Karpas-422 (cell line): ENCODE results near the gene SNX14. TPM values are rescaled to one million over a fixed set of nuclear protein-coding genes. Genes with fewer than 3 reads are reported as not detected.
"Not testable (repeated sequence)": the region's sequence is repeated elsewhere in the genome, so short reads cannot be mapped to it uniquely, and the experiment has no call there.

Source experiments
- DNase-seq: peaks from one replicate; pipeline ENCODE4 v3.0.0-alpha.2; 2015
- H2AFZ ChIP-seq: fragments of 200-600 bp; sonication (generic); 2 replicates; pipeline ENCODE4 v1.6.1; 2014; ENCODE audit warnings: antibody characterized with exemption, low read length, mixed read lengths
- H3K27ac ChIP-seq: fragments of 200-600 bp; sonication (generic); 2 replicates; pipeline ENCODE4 v1.5.1; 2014; ENCODE audit warnings: mild to moderate bottlenecking, low read length, moderate library complexity
- H3K27me3 ChIP-seq: fragments of 200-600 bp; sonication (generic); 2 replicates; pipeline ENCODE4 v1.6.1; 2014; ENCODE audit warnings: low read length, mixed read lengths
- H3K36me3 ChIP-seq: fragments of 200-600 bp; sonication (generic); 2 replicates; pipeline ENCODE4 v1.6.1; 2014; ENCODE audit warnings: low read length, mixed read lengths; ENCODE audit not compliant: insufficient read depth
- H3K4me1 ChIP-seq: fragments of 200-600 bp; sonication (generic); 2 replicates; pipeline ENCODE4 v1.6.1; 2014; ENCODE audit warnings: mild to moderate bottlenecking, low read length, mixed read lengths
- H3K4me2 ChIP-seq: fragments of 200-600 bp; sonication (generic); 2 replicates; pipeline ENCODE4 v1.6.1; 2014; ENCODE audit warnings: low read length, low read depth, mild to moderate bottlenecking; ENCODE audit not compliant: poor library complexity, severe bottlenecking
- H3K4me3 ChIP-seq: fragments of 200-600 bp; sonication (generic); 2 replicates; pipeline ENCODE4 v1.5.1; 2014; ENCODE audit warnings: mild to moderate bottlenecking, antibody characterized with exemption, low read length, mixed read lengths
- H3K79me2 ChIP-seq: fragments of 200-600 bp; sonication (generic); 2 replicates; pipeline ENCODE4 v1.6.1; 2014; ENCODE audit warnings: mild to moderate bottlenecking, low read length, mixed read lengths
- H3K9ac ChIP-seq: fragments of 200-600 bp; sonication (generic); 2 replicates; pipeline ENCODE4 v1.6.0; 2014; ENCODE audit warnings: low read length
- H3K9me2 ChIP-seq: fragments of 200-600 bp; sonication (generic), shearing (Covaris generic); replicated peaks from 2 replicates; pipeline ENCODE4 v1.6.0; 2014; ENCODE audit warnings: mild to moderate bottlenecking, low read length, moderate library complexity; ENCODE audit not compliant: insufficient read depth
- H3K9me3 ChIP-seq: fragments of 300-700, 200-600 bp; sonication (generic); 2 replicates; pipeline ENCODE4 v1.6.1; 2014; ENCODE audit warnings: low read length, mixed read lengths
- H4K20me1 ChIP-seq: fragments of 200-600 bp; sonication (generic); 2 replicates; pipeline ENCODE4 v1.6.1; 2014; ENCODE audit warnings: mild to moderate bottlenecking, antibody characterized with exemption, low read length, low read depth; ENCODE audit not compliant: insufficient read depth
- total RNA-seq: library from RNA; depleted of rRNA; stranded (reverse); fragments of >200 nt; shearing (Covaris generic); gene quantifications from 2 replicates; pipeline ENCODE4 v1.2.3, GENCODE V29; 2014; ENCODE audit warnings: low replicate concordance

The SNX14 gene
- total RNA-seq, 1 experiment from 2014 or later, result 153 TPM

DNA sequence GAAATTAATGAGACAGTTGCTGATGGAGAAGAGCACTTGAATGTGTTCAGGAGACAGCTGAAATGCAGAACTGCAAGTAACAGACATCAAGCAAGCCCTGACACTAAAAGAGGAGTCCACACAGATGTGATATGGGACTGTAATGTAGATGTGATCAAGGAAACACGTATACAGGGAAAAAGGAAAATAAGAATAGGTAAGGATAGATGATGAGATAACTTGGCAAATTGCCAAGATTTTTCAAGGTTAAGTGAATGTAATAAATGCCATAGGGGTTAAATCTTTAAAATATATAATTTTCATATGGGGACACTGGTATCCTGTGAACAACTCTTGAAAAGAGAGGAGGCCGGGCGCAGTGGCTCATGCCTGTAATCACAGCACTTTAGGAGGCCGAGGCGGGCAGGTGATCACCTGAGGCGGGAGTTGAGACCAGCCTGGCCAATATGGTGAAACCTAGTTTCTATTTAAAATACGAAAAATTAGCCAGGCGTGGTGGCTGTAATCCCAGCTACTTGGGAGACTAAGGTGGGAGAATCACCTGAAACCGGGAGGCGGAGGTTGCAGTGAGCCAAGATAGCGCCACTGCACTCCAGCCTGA is 7.2 kb upstream of the SNX14 start:
- no peaks in the 10 kb centered on the region for H3K9me2 ChIP-seq
- no peak overlapping the region for H3K4me3 ChIP-seq
- DNase-seq, result peak; percentile 54
- no peak overlapping the region for H3K9ac ChIP-seq
- H4K20me1 ChIP-seq, result no peaks in the 10 kb centered on the region
- no peaks in the 10 kb centered on the region for H3K27me3 ChIP-seq
- no peak overlapping the region for H3K4me2 ChIP-seq
- peaks cover 4% of the 10 kb centered on the region; the same call in 1 of the 2 replicates for H3K36me3 ChIP-seq
- H2AFZ ChIP-seq, result no peak overlapping the region
- H3K4me1 ChIP-seq, result peaks cover 32% of the 10 kb centered on the region
- H3K9me3 ChIP-seq, result no peaks in the 10 kb centered on the region
- 0 out of 2 replicates have a peak, but pooled peaks cover 2% of the 10 kb centered on the region for H3K79me2 ChIP-seq
- H3K27ac ChIP-seq, result no peak overlapping the region

DNA sequence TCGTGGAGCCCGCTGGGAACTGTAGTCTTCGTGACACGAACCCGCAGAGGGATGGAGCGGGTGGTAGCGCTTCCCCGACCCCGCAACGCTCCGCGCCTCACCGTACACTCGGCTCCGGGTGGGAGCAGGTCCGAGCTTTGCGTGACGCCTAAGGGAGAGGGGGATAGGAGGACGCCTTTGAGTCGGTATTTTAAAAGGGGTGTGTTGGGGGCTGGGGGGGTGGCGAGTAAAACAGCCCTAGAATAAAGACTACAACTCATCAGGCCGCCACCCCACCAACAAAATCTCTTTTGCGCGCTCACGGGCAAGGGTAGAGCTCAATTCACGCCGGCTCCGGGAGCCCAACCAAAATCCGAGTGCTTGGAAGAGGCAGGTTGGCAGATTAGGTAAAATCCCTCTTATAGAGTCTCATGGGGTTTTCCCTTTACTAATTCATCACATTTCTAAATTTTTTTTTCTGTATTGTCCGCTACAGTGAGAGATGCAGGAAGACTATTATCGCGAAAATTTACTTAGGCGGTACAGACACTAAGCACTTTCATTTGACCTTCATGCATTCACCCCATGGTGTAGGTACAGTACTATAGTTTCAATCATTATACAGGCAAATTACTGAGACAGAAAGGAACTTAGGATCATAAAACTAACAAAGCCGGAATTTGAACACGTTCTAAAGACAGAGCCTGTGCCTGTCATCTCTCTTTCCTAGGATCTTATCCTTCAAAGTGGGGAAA is 706 bp upstream of the SNX14 start:
- Histone ChIP-seq H2AFZ (peak overlapping the region; percentile 27; the same call in 1 of the 2 replicates), H3K4me1 (peaks cover 51% of the 10 kb centered on the region), H3K4me2 (peak overlapping the region; percentile 84), H3K27ac (peak overlapping the region; percentile 88), H3K9me2 (no peaks in the 10 kb centered on the region), H3K79me2 (peaks cover 40% of the 10 kb centered on the region), H3K27me3 (no peaks in the 10 kb centered on the region), H3K36me3 (peaks cover 8% of the 10 kb centered on the region; the same call in 1 of the 2 replicates), H4K20me1 (no peaks in the 10 kb centered on the region), H3K9me3 (no peaks in the 10 kb centered on the region), H3K9ac (peak overlapping the region; percentile 82), H3K4me3 (peak overlapping the region; percentile 84)
- DNase-seq, result peak; percentile 81

DNA sequence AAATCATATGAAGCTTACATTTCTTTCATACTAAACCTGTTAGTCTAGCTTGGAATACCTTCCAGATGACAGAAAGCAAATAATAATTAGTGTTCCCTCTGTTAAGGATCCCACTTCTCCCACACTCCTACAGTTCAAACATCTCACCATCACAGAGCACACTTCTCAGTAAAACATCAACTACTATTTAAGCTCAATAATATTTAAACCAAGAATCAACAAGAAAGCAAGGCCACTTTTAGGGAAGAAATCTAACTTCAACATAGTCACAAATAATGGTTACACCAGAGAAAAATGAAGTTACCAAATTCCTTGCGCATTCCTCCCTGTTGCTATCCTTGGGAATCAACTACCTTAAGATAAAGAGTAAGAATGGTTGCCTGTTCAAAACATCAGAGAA is 1.6 kb downstream of the SNX14 start:
- Histone ChIP-seq H3K9ac (peak overlapping the region; percentile 82), H3K4me3 (peak overlapping the region; percentile 84), H2AFZ (no peak overlapping the region), H4K20me1 (no peaks in the 10 kb centered on the region), H3K9me2 (no peaks in the 10 kb centered on the region), H3K36me3 (peaks cover 8% of the 10 kb centered on the region; the same call in 1 of the 2 replicates), H3K27me3 (no peaks in the 10 kb centered on the region), H3K4me1 (peaks cover 31% of the 10 kb centered on the region), H3K9me3 (no peaks in the 10 kb centered on the region), H3K27ac (no peak overlapping the region), H3K79me2 (peaks cover 61% of the 10 kb centered on the region), H3K4me2 (peak overlapping the region; percentile 84)
- DNase-seq, result no peak

DNA sequence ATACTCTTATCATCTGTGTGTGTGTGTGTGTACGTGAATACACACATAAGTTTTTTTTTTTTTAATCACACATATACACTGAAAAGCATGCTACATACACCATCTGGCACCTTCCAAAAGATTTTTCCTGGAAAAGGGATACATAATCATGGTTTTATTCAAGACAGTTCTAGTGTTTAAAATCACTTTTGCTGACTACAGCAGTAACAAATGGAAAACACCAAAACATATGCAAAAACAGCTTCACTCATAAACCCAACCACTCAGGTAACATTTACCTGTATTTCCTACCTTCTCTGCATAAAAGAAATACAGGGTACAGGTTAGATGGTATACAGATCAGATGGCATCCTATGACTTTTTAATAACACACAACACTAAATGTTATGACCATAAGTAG is 2.5 kb downstream of the SNX14 start:
- no peak overlapping the region for H3K4me2 ChIP-seq
- H3K9ac ChIP-seq, result no peak overlapping the region

DNA sequence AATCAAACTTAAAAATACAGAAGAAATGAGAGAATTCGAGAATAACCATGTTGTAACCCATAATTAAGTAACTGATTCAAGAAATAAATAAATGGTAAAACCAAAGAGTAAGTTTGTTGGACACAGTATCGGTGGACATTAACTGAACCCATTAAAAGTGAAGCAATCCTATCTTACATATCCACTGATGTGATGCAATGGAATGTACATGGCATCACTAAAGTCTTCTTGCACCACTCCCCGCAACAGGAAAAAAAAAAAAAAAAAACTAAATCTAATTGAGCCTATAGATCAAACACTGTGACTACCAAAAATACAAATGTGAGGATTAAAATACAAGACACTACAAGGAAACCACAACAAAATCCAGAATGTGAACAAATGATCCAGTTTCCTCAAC is 7.9 kb downstream of the SNX14 start:
- peaks cover 9% of the 10 kb centered on the region for H3K9me3 ChIP-seq
- no peak overlapping the region for H3K9ac ChIP-seq
- no peak overlapping the region for H3K4me2 ChIP-seq
- DNase-seq, result no peak
- H3K79me2 ChIP-seq, result peaks cover 98% of the 10 kb centered on the region
- H3K36me3 ChIP-seq, result peaks cover 28% of the 10 kb centered on the region
- H4K20me1 ChIP-seq, result no peaks in the 10 kb centered on the region
- H3K9me2 ChIP-seq, result no peaks in the 10 kb centered on the region
- H3K4me1 ChIP-seq, result no peaks in the 10 kb centered on the region
- H3K27ac ChIP-seq, result no peak overlapping the region
- no peaks in the 10 kb centered on the region for H3K27me3 ChIP-seq
- no peak overlapping the region for H2AFZ ChIP-seq
- no peak overlapping the region for H3K4me3 ChIP-seq

More for the DNA sequence above, 2.5 kb downstream of the SNX14 start:
- H3K9me2 ChIP-seq, result no peaks in the 10 kb centered on the region
- H3K27me3 ChIP-seq, result no peaks in the 10 kb centered on the region
- peaks cover 69% of the 10 kb centered on the region for H3K79me2 ChIP-seq
- H3K4me1 ChIP-seq, result peaks cover 23% of the 10 kb centered on the region
- 0 out of 2 replicates have a peak overlapping the region, but pooled peaks have one; percentile 4 for H3K4me3 ChIP-seq
- no peak overlapping the region for H2AFZ ChIP-seq
- peaks cover 12% of the 10 kb centered on the region for H3K36me3 ChIP-seq
- no peaks in the 10 kb centered on the region for H4K20me1 ChIP-seq
- H3K27ac ChIP-seq, result no peak overlapping the region
- no peak for DNase-seq
- no peaks in the 10 kb centered on the region for H3K9me3 ChIP-seq

DNA sequence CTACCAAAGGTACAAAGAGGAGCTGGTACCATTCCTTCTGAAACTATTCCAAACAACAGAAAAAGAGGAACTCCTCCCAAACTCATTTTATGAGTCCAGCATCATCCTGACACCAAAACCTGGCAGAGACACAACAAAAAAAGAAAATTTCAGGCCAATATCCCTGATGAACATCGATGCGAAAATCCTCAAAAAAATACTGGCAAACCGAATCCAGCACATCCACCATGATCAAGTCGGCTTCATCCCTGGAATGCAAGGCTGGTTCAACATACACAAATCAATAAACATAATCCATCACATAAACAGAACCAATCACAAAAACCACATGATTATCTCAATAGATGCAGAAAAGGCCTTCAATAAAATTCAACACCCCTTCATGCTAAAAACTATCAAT is 10.8 kb downstream of the SNX14 start:
- H4K20me1 ChIP-seq, H3K9ac ChIP-seq: not testable (repeated sequence)
- H3K79me2 ChIP-seq, result peaks cover 100% of the 10 kb centered on the region

DNA sequence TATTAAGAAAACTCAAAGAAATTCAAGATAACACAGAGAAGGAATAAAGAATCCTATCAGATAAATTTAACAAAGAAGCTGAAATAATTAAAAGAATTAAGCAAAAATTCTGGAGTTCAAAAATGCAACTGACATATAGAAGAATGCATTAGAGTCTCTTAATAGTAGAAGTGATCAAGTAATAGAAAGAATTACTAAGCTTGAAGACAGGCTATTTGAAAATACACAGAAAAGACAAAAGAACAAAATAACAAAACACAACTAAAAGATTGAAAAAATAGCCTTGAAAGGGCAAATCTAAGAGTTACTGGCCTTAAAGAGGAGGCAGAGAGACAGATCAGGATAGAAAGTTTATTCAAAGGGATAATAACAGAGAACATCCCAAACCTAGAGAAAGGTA is 12.1 kb downstream of the SNX14 start:
- Histone ChIP-seq H3K9me3 (peaks cover 9% of the 10 kb centered on the region), H3K9ac (no peak overlapping the region), H2AFZ (no peak overlapping the region), H3K27ac (no peak overlapping the region), H3K79me2 (peaks cover 100% of the 10 kb centered on the region), H3K36me3 (peaks cover 18% of the 10 kb centered on the region), H4K20me1 (no peaks in the 10 kb centered on the region), H3K9me2 (no peaks in the 10 kb centered on the region), H3K4me1 (peaks cover 4% of the 10 kb centered on the region), H3K4me3 (no peak overlapping the region), H3K27me3 (no peaks in the 10 kb centered on the region), H3K4me2 (no peak overlapping the region)
- no peak for DNase-seq

More for the DNA sequence above, 10.8 kb downstream of the SNX14 start:
- H3K9me3 ChIP-seq, H3K27me3 ChIP-seq, H3K4me2 ChIP-seq, H2AFZ ChIP-seq, H3K4me1 ChIP-seq, DNase-seq, H3K27ac ChIP-seq, H3K9me2 ChIP-seq, H3K4me3 ChIP-seq: not testable (repeated sequence)
- peaks cover 21% of the 10 kb centered on the region for H3K36me3 ChIP-seq

DNA sequence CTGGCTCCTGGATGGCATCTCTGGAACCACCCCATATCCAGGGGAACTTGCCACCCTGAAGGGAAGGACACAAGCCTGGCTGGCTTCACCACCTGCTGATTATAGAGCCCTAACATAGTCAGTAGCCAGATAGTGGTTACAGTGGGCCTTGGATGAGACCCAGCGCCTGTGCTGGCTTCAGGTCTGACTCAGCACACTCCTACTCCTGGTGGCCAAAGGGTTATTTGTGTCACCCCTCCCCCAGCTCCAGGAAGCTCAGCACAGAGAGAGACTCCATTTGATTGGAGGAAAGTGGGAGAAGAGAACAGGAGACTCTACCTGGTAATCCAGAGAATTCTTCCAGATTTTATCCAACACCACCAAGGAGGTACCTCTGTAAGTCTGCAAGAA is 12.8 kb downstream of the SNX14 start:
- no peak overlapping the region for H3K4me3 ChIP-seq

More for the DNA sequence above, 12.8 kb downstream of the SNX14 start:
- H3K79me2 ChIP-seq, result peaks cover 100% of the 10 kb centered on the region
- H2AFZ ChIP-seq, result no peak overlapping the region
- H3K36me3 ChIP-seq, result peaks cover 14% of the 10 kb centered on the region
- H3K9me3 ChIP-seq, result peaks cover 9% of the 10 kb centered on the region
- no peaks in the 10 kb centered on the region for H3K27me3 ChIP-seq
- no peaks in the 10 kb centered on the region for H4K20me1 ChIP-seq
- no peaks in the 10 kb centered on the region for H3K9me2 ChIP-seq
- peaks cover 11% of the 10 kb centered on the region for H3K4me1 ChIP-seq
- no peak for DNase-seq
- no peak overlapping the region for H3K9ac ChIP-seq
- no peak overlapping the region for H3K4me2 ChIP-seq
- no peak overlapping the region for H3K27ac ChIP-seq
